Activated CD8-positive, alpha-beta memory T cell treated with anti-CD3 and anti-CD28 coated beads for 1 hour (primary cell): ENCODE results near the gene CACNA1D.

Experiments used
- DNase-seq, 2 donors: peaks; one replicate each; pipeline ENCODE4 v3.0.0-alpha.2; 2020; ENCODE audit warnings: low read depth in 1 of 2; ENCODE audit errors: extremely low read depth in 1 of 2

Gene CACNA1D

DNA sequence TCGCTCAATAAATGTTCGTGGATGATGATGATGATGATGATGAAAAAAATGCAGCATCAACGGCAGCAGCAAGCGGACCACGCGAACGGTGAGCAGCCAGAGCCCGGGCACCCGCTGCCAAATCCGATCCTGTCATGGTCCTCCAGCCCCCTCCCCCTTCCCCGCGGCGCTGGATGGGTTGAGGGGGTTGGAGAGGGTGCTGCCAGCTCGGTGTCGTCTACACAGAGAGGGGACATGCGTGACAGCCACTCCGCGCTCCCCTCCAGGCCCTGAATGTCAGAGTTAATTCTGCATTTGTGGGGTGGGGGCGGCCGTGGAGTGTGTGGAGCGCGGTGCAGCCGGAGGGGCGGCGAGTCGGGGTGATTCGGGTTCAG lies 722 bp downstream of the CACNA1D start:
- DNase-seq, result no peak

DNA sequence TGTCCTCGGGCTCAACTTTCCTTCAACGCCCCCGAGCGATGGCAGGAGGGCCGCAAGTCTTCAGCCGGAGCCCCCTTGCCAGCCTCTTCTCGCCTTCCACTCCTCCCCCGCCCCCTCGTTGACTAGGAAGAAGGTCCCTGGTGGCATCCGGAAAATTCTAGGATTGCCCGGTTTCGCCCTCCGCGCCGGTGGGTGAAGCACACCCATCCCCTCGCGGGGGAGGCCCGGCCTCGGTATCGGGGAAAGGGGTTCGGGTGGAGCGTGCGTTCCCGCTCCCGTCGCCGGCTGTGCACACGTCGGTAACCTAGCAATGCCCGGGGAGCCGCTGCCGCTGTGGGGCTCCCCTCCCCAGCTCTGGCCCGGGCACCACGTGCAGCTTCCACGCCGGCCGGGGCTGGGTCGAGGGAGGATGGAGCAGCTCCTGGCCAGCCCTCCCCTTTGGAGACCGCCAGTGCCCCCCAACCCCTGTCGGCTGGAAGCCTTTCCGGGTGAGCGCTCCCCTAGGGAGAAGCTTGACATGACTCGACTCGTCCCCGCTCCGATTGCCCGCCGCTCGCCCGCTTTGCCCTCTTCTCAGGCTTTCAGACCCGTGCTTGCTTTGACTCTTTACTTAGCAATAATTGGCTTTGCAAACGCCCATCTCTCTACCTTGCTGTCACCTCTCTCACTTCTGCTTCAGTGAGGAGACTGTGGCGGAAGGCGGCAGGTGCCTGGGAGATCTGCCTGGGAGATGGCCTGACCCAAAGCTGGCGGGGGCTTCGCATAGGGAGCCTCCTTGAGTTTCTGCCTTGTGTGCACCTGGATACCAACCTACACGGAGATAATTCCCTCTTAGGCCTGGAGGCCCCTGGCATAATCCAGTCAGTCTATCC lies 1.3 kb downstream of the CACNA1D start:
- no peak for DNase-seq

DNA sequence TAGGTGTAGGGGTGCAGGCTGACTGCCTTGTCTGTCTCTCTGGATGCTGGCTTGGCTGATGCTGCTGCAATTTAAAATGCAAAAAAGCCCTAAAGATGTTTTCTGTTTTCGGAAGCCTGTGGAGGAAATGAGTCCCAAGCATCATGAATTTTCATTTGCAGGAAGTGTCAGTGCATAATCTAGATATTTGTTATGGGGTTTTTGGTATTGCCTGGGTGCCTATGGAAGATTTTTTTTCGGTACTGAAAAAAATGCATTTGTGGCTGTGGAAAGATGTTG lies 1.9 kb downstream of the CACNA1D start:
- no peak for DNase-seq

DNA sequence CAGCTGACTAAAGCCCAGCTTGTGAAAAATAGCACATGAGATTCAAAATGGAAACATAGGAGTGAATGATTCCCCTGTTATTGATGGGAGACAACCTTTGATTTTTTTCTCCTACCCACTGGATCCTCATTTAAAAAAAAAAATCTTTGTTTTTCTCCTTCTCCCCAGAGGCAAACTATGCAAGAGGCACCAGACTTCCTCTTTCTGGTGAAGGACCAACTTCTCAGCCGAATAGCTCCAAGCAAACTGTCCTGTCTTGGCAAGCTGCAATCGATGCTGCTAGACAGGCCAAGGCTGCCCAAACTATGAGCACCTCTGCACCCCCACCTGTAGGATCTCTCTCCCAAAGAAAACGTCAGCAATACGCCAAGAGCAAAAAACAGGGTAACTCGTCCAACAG lies 2.6 kb downstream of the CACNA1D start:
- DNase-seq, result no peak

DNA sequence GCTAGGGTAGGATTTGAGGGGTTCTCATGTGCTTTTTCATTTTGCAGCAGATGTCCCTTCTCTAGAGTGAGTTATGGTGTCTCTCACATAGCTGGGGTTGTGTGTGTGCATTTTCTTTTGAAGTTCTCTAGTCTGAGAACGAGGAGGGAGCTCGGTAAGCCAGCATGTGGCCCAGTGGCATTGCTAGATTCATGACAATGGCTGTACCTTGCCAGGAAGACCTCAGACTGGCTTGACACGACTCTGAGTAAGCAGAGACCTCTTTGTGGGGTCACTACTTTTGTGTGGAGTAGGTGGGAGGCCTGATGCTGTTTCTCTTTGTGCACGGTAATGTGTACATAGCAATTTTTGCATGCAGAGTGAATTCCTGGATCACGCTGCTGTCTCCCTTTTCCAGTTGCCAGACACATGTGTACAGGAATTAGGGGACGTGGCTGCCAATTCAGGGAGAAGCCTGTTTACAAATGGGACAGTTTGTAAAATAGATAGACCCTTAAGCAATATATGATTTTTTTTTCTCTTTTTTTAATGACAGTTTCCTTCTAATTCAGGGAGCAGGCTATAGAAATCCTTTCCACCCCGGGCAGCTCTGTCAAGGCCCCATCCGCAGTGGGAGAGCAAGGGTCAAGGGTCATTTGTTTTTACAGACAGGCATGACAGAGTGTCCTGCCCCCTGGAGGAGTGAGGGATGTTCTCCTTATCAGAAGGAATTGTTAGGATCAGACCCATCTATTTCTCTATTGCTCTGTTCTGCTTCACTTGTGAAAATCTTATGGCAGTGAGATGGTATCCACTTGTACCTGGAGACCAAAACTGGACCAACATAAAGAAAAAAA lies 4.6 kb downstream of the CACNA1D start:
- DNase-seq, result no peak

DNA sequence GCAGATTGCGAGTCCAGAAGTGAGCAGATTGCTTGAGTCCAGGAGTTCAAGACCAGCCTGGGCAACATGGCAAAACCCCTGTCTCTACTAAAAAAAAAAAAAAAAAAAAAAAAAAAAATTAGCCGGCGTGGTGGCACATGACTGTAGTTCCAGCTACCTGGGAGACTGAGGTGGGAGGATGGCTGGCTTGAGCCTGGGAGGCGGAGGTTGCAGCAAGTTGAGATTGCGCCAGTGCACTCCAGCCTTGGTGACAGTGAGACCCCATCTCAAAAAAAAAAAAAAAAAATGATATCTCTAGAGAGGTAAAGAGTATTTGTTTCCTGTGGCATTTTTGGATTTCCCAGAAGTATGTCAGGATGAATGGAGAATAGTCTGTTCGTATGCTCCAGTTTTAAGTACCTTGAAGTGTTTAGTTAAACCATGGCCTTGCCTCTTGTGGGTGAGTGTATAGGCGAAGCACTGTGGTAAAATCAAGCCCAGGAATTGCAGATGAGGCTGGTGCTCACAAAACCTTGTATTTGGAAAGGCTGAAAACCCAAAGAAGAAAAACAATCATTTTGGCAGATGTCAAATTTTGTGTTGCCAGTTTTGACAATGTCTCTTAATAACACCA lies 5.9 kb downstream of the CACNA1D start:
- DNase-seq, result no peak

DNA sequence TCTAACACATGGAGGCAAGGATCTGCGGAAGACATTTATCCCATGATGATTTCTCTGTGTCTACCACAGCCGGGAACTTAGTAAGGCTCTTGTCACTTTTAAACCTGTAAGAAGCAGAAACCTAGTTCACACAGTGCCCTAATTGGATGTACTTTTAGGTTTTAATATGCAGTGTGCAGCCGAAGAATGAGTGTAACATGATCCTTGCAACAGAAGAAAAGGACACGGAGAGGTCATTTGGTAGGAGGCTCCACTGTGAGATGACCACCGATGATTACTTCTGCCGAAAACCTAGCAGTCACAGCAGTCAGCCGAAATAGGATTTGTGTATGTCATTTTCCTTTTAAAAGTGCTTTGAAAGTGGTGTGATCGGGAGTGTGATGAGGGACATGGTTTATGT lies 6.8 kb downstream of the CACNA1D start:
- no peak for DNase-seq

DNA sequence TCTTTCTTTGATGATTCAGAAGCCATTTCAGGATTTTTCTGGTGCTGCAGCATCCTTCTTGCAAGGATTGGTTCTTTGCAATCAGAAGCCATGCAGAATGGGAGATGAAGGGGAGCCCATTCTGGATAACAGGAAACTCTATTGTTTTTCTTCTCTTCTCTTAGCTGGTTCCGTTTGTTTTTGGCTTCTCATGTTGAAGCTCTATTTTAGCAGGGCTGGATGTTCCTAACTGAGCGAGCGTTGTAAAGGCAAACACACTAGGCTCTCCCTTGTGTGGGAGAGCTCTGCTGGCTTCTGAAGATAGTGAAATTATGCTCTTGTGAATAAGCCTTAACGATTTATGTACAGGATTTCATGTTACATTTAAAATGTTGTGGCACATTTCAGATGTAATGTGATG lies 8.3 kb downstream of the CACNA1D start:
- DNase-seq, result no peak

DNA sequence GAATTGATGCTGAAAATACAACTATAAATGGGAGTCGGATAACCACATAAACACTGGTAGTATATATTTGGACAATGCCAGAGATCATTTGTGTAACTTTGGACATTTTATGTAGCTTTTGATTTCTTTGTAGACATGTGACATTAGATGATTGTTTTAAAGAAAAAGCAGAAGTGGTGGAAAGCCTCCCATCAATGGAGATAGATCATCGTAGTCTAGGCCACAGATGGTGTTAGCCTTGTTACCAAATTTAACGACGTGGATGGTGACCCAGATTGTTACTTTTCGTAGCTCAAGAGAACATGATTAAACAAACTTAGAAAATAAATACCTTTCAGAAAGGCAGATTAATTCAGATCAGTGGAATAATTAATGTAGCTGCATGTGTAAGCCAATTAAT lies 8.8 kb downstream of the CACNA1D start:
- no peak for DNase-seq

DNA sequence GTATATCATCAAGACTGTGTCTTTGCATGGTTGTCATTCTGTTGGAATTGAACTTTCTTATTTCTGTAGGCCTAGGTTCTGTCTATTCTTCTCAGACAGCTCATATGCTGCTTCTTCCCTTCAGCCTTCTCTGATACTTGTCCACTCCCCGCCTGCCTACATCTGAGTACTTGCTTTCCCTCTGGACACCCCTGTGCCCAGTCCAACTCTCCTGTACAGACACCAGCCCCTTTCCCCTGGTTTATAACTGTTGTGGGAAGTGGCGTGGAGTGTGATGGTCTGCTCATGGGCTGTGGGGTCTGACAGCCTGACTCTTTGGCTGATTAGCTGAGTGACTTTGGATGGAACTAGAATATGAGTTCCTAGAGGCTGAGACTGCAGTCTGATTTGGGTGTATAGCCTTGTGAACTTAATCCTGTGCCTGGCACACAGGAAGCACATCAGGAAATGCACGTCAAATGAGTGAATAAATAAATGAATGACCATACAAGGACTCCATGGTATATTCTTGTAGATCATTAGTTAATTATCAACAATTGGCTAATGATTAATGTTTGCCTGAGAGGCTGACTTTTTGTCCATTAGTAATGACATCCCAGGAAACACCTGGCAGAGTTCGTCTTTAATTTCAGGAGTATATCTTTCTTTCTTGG lies 11.8 kb downstream of the CACNA1D start:
- no peak for DNase-seq

DNA sequence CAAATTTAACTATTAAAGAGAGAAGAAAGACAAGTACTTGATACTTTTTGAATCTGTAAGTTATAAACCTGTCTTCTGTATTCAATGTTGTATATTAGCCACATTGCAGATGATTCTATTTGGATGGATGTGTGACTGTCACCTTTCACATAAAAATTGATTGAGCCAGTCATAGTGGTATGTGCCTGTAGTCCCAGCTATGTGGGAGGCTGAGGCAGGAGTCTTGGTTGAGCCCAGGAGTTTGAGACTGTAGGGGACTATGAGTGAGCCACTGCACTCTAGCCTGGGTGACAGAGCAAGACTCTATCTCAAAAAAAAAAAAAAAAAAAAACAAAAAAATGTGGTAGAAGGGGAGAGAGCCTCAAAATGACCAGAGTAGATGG lies 12.3 kb downstream of the CACNA1D start:
- DNase-seq, result no peak

DNA sequence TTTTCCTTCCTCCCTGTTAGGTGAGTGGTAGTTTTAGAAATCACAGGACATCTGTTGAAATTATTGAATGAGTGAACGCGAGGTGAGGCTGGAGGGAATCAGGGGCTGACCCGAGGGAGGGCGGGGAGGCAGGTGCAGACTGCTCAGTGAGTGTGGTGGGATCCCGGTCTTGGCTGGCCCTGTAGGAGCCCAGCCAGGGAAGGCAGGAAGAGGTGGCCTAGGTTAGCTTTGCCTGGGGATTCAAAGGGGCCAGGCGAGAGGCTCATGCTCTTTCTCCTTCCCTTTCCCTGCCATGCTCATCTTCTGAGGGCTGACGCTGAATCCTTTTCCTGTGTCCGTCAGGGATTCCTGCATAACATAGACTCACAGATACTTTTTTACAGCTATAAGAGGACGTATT lies 15.1 kb downstream of the CACNA1D start:
- no peak for DNase-seq

DNA sequence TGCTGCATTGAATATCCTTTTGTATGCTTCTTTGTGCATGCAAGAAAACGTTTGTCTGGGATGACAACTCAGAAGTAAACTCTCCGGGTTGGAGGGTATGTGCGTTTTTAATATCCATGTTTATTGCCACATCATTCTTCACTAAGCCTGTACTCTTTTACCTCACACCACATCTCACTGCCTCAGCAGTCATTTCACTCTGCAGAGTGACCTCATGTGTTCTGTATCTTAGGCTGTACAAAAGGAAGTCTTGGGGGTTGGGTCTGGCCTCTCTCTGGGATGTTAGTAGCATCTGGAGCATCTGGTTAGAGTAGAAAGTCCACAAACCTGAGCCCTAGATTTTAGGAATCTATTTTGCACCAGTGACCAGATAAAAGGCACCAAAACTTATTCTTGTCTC lies 16.1 kb downstream of the CACNA1D start:
- no peak for DNase-seq

DNA sequence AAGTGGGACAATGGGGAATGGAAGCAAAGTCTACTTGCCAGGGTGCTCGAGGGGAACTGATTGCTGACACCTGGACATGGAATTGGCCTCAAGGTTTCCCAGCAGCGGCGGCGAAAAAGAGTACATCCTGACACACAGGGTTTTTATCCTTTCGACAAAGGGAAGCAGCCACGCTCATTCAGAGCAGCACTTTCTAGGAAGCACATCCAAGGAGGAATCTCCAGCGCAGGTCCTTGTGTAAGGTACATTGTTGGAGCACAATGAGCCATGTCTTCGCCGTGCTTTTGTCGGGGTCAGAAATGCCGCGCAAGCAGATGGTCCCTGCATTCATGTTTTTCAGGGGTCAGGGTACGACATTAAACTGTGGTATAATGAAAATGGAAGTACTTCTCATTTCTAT lies 16.8 kb downstream of the CACNA1D start:
- no peak for DNase-seq

DNA sequence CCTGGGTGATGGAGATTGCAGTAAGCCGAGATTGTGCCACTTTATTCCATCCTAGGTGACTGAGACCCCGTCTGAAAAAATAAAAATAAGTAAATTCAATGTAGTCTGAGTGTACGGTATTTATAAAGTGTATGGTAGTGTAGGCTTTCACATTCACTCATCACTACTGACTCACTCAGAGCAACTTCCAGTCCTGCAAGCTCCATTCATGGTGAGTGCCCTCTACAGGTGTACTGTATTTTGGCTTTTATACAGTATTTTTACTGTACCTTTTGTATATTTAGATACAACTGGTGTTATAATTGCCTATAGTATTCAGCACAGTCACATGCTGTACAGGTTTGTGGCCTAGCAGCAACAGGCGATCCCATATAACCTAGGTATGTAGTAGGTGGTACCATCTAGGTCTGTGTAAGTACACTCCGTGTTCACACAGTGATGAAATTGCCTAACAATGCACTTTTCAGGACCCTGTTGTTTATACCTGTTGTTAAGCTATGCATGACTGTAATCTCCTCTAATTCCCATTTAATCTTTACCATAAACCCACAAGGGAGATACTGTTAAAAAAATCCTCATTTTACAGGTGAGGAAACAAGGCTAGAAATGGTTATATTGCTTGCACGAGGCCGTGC lies 19.3 kb downstream of the CACNA1D start:
- no peak for DNase-seq

DNA sequence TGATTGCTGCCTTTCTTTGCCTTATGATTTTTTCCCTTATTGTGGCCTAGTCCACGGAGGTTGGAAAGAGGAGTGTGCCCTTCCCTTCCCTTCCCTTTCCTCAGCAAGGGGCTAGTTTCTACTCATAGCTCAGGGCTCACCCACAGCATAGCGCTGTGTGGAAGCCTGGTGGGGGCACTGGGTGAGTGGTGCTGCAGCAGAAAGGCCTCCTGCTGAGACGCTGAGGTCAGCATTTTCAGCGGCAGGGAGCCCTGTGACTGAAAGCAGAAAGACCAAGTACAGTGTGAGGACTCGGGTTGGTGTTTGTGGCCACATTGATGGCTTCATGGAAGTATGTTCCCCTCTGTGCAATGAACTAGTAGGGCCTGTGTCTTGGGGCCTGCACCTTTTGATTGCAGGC lies 21.9 kb downstream of the CACNA1D start:
- no peak for DNase-seq

DNA sequence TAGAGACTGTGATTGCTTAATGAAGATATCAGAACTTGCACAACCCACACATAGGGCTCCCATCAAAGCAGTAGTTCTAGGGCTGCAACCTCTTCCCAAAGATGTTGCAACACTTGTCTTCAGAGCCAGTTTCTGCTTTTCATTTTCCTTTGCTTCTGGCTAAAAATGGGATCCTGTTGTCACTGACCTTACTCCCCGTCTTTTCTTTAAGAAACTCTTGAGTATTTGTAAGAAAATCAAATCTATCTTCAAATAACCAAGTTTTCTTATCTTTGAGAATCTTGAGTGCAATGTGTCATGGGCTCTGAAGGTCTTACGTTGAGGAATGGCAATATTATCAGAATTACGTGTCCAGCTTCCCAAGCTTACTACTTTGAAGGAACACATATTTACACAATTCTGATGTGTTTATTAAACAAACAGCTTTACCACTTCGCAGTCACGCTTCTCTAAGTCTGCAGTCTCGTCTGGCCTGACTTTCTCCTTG lies 24.1 kb downstream of the CACNA1D start:
- DNase-seq, result no peak

DNA sequence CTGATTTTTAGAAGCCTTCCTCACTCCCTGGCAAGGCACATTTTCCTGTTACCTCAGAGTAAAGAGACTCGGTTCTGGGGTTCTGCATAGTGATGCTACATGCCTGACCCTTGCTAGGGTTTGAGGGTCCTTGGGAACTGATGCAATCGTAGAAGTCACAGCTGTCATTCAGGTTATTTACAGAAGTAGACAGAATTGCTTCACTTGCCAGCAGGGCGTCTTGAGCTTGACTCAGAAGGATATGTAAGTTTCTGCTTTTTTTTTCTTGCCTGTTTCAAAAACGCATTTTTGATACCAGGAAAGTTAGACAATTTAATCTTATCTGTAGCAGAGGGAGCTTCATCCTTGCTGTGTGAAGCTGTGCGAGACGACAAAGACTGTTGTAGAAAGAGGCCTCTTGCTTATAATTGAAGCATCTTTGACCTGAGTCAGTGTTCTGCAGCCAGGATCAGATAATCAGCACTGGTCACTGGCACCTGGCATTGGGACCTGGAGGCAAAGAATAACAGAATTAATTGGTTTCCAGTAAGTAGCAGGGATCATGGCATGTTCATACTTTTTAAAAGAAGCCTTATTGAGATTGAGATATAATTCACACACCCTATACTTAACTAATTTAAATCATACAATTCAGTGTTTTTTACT lies 24.8 kb downstream of the CACNA1D start:
- no peak for DNase-seq

DNA sequence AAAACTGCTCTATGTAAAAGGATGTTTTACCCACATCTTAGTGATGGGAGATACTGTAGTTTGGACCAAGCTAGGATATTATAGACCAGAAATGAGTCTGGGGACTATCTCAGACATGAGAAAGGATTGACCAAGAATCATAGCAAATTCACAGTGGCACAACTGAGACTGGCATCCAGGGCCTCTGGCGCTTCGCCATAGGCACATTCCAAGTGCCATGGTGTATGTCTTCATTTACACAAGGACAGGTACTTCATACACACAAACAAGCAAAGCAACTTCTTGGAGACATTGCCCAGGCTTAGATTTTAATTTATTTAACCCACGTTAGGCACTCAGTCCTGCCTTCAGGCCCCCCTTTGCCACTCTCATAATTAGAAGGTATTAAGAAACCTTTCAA lies 28.9 kb downstream of the CACNA1D start:
- no peak for DNase-seq

DNA sequence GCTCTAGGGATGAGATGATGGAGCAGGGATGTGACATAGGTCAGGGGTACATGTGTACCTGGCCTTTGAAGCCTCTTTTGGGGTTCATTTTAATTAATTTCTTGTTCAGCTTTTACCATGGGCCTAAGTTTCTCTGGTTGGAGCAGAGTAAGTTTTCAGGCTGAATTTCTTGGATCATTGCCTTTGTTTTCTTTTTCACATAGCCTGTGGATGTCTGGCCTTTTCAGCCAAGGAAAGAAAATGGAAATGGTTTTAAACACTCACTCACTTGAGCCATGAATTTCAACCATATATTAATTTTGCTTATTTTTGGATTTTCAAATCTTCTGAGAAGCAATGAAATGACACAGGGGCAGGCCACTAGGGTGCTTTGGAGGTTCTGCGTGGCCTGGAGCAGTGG lies 30.2 kb downstream of the CACNA1D start:
- DNase-seq, result no peak
